ENCODE results near the gene TET1. TPM values are rescaled to one million over a fixed set of nuclear protein-coding genes. Genes with fewer than 3 reads are reported as not detected.

TET1 gene
- total and polyA plus RNA-seq, 9 of the 15 experiments (the other 6 are each of a cell fraction or from before 2014, with no cell fraction given) = 2.6 to 21.3 (median 11.6) TPM

- H3K4me3 ChIP-seq = no peak overlapping the region
- POLR2A ChIA-PET = no interaction called here
Measured at GRCh38 chr10:68625316-68625921, 65.3 kb downstream of the TET1 start.

More at GRCh38 chr10:68625316-68625921, 65.3 kb downstream of the TET1 start:
- TF ChIP-seq ZFP30 (CRISPR knock-in tag; IDR thresholded peaks at IDR 0.05; ENCODE audit: borderline replicate concordance) (no peak), ZNF384 (IDR thresholded peaks at IDR 0.05; ENCODE audit: low read depth, low read length) (no peak), NFIC (IDR thresholded peaks at IDR 0.05) (peak; percentile 60), CCNT2 (IDR thresholded peaks at IDR 0.05; ENCODE audit: borderline replicate concordance, extremely low read depth, insufficient read length, low read depth, low read length) (no peak), EP300 (IDR thresholded peaks at IDR 0.05; ENCODE audit: low read length) (no peak), CBX1 (IDR thresholded peaks at IDR 0.05; ENCODE audit: low read depth) (no peak), ZNF24 (IDR thresholded peaks at IDR 0.05) (no peak)
- TF ChIP-seq, protein P1, sequence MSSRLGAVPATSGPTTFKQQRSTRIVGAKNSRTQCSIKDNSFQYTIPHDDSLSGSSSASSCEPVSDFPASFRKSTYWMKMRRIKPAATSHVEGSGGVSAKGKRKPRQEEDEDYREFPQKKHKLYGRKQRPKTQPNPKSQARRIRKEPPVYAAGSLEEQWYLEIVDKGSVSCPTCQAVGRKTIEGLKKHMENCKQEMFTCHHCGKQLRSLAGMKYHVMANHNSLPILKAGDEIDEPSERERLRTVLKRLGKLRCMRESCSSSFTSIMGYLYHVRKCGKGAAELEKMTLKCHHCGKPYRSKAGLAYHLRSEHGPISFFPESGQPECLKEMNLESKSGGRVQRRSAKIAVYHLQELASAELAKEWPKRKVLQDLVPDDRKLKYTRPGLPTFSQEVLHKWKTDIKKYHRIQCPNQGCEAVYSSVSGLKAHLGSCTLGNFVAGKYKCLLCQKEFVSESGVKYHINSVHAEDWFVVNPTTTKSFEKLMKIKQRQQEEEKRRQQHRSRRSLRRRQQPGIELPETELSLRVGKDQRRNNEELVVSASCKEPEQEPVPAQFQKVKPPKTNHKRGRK (tag; IDR thresholded peaks at IDR 0.05) = no peak
- TF ChIP-seq, protein P2, sequence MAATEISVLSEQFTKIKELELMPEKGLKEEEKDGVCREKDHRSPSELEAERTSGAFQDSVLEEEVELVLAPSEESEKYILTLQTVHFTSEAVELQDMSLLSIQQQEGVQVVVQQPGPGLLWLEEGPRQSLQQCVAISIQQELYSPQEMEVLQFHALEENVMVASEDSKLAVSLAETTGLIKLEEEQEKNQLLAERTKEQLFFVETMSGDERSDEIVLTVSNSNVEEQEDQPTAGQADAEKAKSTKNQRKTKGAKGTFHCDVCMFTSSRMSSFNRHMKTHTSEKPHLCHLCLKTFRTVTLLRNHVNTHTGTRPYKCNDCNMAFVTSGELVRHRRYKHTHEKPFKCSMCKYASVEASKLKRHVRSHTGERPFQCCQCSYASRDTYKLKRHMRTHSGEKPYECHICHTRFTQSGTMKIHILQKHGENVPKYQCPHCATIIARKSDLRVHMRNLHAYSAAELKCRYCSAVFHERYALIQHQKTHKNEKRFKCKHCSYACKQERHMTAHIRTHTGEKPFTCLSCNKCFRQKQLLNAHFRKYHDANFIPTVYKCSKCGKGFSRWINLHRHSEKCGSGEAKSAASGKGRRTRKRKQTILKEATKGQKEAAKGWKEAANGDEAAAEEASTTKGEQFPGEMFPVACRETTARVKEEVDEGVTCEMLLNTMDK (IDR thresholded peaks at IDR 0.05; ENCODE audit: borderline replicate concordance, insufficient read depth, low read depth, low read length, poor library complexity, severe bottlenecking) = no peak
- H3K9ac ChIP-seq (ENCODE audit: insufficient read depth in 1 of 2, low read depth in 2 of 2, low read length in 2 of 2) = no peak overlapping the region
- H3K27me3 ChIP-seq (ENCODE audit: control insufficient read depth in 2 of 2, insufficient read depth in 2 of 2, low read length in 2 of 2) = no peaks in the 10 kb centered on the region
- CTCF ChIA-PET (ENCODE audit: low intra/inter-chr PET ratio) = no interaction called here
- 27% methylated on average over 4 of the region's 4 CpGs for WGBS (ENCODE audit: insufficient coverage, low coverage, missing lambda C conversion rate)
- peaks cover 0 to 3% of the 10 kb centered on the region in 2 experiments; a peak in 1 of 5 replicates for H3K4me1 ChIP-seq (replicated peaks in 1 of 2; ENCODE audit: control insufficient read depth in 2 of 2, insufficient read depth in 2 of 2, low read length in 2 of 2)
- H3K36me3 ChIP-seq (ENCODE audit: control insufficient read depth, insufficient read depth, low read length) = peaks cover 4% of the 10 kb centered on the region; the same call in 1 of the 3 replicates
- BruUV-seq (replicated peaks) = no TSS peak
- H3K27ac ChIP-seq (ENCODE audit: extremely low read depth, low read depth, low read length) = no peak overlapping the region
- H3K9me1 ChIP-seq (ENCODE audit: control insufficient read depth, insufficient read depth, low read length) = no peaks in the 10 kb centered on the region
- H4K20me1 ChIP-seq (replicated peaks; ENCODE audit: control insufficient read depth, insufficient read depth, low read length) = no peaks in the 10 kb centered on the region
- H2AFZ ChIP-seq (ENCODE audit: low read depth, low read length) = no peak overlapping the region
- H3K4me2 ChIP-seq (ENCODE audit: insufficient read depth, low read length) = no peak overlapping the region
- intact Hi-C loops (cut with micrococcal nuclease) = no loop called here
- ATAC-seq = no peak
- H3K9me3 ChIP-seq (replicated peaks; ENCODE audit: control insufficient read depth, insufficient read depth, low read depth, low read length) = no peaks in the 10 kb centered on the region
- no peaks in the 10 kb centered on the region for H3K79me2 ChIP-seq (ENCODE audit: control insufficient read depth, insufficient read depth, low read length)
- FAIRE-seq = peak; percentile 56
- in situ Hi-C loops (cut with MboI) = no loop called here
- DNase-seq (ENCODE audit: extremely low read depth in 1 of 4, low spot score in 3 of 4) = peak in 1 of 4 experiments; percentile 30

Data from K562 (cell line).